Sigmoid colon (tissue), 7 donors: Measurements from ENCODE around the gene WBP1. TPM values are rescaled to one million over a fixed set of nuclear protein-coding genes. Genes with fewer than 3 reads are reported as not detected.

Experiments
- DNase-seq: peaks from one replicate; pipeline ENCODE4 v3.0.0-alpha.2; 2019
- H3K27ac ChIP-seq, 4 donors: fragments of 200-600 bp; sonication (generic); one replicate each; pipeline ENCODE4 v1.5.1; 2016 to 2019; ENCODE audit warnings: mild to moderate bottlenecking in 1 of 4
- H3K27me3 ChIP-seq, 3 donors: fragments of 200-600 bp; sonication (generic); one replicate each; pipeline ENCODE4 v1.5.1; 2019; ENCODE audit warnings: mild to moderate bottlenecking in 1 of 3
- H3K36me3 ChIP-seq, 4 donors: fragments of 200-600 bp; sonication (generic); one replicate each; pipeline ENCODE4 v1.5.1; 2016 to 2019
- H3K4me1 ChIP-seq, 4 donors: fragments of 200-600 bp; sonication (generic); one replicate each; pipeline ENCODE4 v1.5.1; 2017 to 2019
- H3K4me3 ChIP-seq, 4 donors: fragments of 200-600 bp; sonication (generic); one replicate each; pipeline ENCODE4 v1.5.1; 2017 to 2019; ENCODE audit warnings: mild to moderate bottlenecking in 2 of 4, moderate library complexity in 1 of 4
- H3K9me3 ChIP-seq, 4 donors: fragments of 200-600 bp in 3 of 4; sonication (generic) in 3 of 4; one replicate each; pipeline versions ENCODE4 v1.5.1 to v1.6.1; 2013 to 2019
- EP300 ChIP-seq, 4 donors: sonication (generic); formaldehyde crosslinking; IDR thresholded peaks; one replicate each; pipeline ENCODE4 v1.6.1; 2017; ENCODE audit warnings: antibody characterized with exemption in 4 of 4
- POLR2A ChIP-seq, 2 donors: fragments of 450-650 bp; IDR thresholded peaks; one replicate each; pipeline ENCODE4 v1.6.1; 2016; ENCODE audit warnings: antibody characterized with exemption in 2 of 2, mild to moderate bottlenecking in 2 of 2, moderate library complexity in 2 of 2
- POLR2AphosphoS5 ChIP-seq, 4 donors: sonication (generic); formaldehyde crosslinking; IDR thresholded peaks; one replicate each; pipeline ENCODE4 v1.6.1; 2017; ENCODE audit warnings: antibody characterized with exemption in 4 of 4
- WGBS, 2 donors: extraction: QIAGEN DNeasy Blood & Tissue Kit; methylation state at CpG; one replicate each; pipeline ENCODE4 v1.1.7; 2013; 5-methylcytosine and 5-hydroxymethylcytosine counted together
- intact Hi-C: fragments of 100-400 bp; cut with DNase I; formaldehyde crosslinking; loops from one replicate; pipeline ENCODE4 v1.15.1; 2023
- polyA plus RNA-seq, 3 donors: library from polyadenylated mRNA; stranded (reverse); fragments of 200-250 nt; gene quantifications; one replicate each; pipeline ENCODE4 v1.2.3, GENCODE V29; 2013
- total RNA-seq, 4 donors: library from RNA; depleted of rRNA; stranded (reverse); fragments of >200 nt; gene quantifications; one replicate each; pipeline ENCODE4 v1.1.0, GENCODE V29; 2016
- TF ChIP-seq, protein P1 (sequence below), 4 experiments: fragments of 450-650 bp in 3 of 4; fragments of 200-600 bp in 1 of 4; IDR thresholded peaks; one replicate each; pipeline ENCODE4 v1.5.1; 2016 to 2019; ENCODE audit warnings: antibody characterized with exemption in 4 of 4, mild to moderate bottlenecking in 3 of 4, moderate library complexity in 2 of 4
- donor health status: healthy with polysubstance abuse.
- donor health status: Bipolar disorder and iron deficiency.
- donor health status: healthy.

Gene WBP1
- total and polyA plus RNA-seq, 7 donors = 59.2 to 89.2 (median 63.1) TPM

DNA sequence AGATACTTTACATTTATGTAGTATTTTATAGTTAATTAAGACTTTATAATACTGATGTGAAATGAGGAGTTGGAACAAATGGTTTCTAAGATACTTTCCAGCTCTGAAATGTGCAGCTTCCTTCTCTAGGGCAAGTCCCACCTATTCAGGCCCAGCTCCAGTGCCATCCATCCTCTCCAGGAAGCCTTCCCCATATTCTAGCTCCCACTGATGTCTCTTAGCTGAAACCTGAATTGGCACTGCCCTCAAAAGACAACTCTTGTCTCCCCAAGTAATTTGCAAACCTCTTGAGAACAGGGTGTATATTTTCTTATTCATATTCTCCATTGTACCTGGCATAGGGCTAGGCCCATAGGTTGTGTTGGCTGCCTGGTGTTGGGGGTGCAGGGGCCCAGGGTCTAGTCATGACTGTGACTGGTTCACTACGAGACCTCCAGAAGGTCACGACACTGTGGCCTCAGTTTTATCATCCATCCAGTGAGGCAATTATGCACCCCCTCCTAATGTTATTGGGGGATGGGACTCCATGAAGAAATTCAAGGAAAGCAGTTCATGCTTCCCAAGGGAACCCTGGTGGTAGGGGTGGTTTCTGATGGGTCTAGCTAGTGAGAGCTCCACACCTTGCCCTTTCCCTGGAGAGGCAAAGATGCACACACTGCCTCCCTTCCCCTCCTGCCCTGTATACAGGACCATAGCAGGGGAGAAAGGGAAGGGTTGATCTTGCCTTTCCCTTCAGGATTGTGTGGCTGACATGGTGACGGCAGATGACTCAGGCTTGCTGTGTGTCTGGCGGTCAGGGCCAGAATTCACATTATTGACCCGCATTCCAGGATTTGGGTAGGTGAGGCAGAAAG, 33.9 kb upstream of the WBP1 start:
- TF ChIP-seq POLR2A (IDR thresholded peaks at IDR 0.05) = no peak
- no peak for TF ChIP-seq EP300 (IDR thresholded peaks at IDR 0.05)
- TF ChIP-seq POLR2AphosphoS5 (IDR thresholded peaks at IDR 0.05) = peak in 2 of 4 donors; percentile 11 to 12
- peak; percentile 24 for DNase-seq
- Histone ChIP-seq H3K36me3 (peaks cover 0 to 44% (median 16%) of the 10 kb centered on the region in 4 donors), H3K27ac (no peak overlapping the region), H3K4me3 (no peak overlapping the region), H3K27me3 (no peaks in the 10 kb centered on the region), H3K9me3 (no peaks in the 10 kb centered on the region), H3K4me1 (peaks cover 0 to 15% (median 10%) of the 10 kb centered on the region in 4 donors)
- WGBS, 2 donors = 81 to 88% methylated on average over 5 of the region's 5 CpGs
- intact Hi-C loops = no loop called here

DNA sequence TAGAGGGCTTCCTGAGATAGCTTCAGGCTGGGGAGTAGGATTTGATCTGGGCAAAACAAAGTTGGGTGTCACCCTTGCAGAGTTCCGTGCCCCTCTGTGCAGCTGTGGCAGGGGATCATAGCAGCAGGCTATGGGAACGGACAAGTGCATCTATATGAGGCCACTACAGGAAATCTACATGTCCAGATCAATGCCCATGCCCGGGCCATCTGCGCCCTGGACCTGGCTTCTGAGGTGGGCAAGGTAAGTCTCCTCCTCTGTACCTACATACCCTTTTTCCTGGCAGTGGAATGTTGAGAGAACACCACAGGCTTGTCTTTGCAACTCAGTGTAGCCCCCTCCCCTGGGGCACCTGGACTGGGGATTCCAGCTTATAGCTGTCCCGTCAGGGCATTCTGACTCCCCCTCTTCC, 33.2 kb upstream of the WBP1 start:
- Histone ChIP-seq H3K27ac (no peak overlapping the region), H3K27me3 (no peaks in the 10 kb centered on the region), H3K9me3 (no peaks in the 10 kb centered on the region), H3K36me3 (peaks cover 0 to 50% (median 22%) of the 10 kb centered on the region in 4 donors), H3K4me1 (peaks cover 0 to 15% (median 10%) of the 10 kb centered on the region in 4 donors), H3K4me3 (no peak overlapping the region)
- 81 to 85% methylated on average over 5 of the region's 5 CpGs for WGBS, 2 donors
- no peak for TF ChIP-seq EP300 (IDR thresholded peaks at IDR 0.05)
- TF ChIP-seq POLR2A (IDR thresholded peaks at IDR 0.05) = no peak
- TF ChIP-seq, protein P1, sequence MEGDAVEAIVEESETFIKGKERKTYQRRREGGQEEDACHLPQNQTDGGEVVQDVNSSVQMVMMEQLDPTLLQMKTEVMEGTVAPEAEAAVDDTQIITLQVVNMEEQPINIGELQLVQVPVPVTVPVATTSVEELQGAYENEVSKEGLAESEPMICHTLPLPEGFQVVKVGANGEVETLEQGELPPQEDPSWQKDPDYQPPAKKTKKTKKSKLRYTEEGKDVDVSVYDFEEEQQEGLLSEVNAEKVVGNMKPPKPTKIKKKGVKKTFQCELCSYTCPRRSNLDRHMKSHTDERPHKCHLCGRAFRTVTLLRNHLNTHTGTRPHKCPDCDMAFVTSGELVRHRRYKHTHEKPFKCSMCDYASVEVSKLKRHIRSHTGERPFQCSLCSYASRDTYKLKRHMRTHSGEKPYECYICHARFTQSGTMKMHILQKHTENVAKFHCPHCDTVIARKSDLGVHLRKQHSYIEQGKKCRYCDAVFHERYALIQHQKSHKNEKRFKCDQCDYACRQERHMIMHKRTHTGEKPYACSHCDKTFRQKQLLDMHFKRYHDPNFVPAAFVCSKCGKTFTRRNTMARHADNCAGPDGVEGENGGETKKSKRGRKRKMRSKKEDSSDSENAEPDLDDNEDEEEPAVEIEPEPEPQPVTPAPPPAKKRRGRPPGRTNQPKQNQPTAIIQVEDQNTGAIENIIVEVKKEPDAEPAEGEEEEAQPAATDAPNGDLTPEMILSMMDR (IDR thresholded peaks at IDR 0.05) = no peak
- TF ChIP-seq POLR2AphosphoS5 (IDR thresholded peaks at IDR 0.05) = no peak
- intact Hi-C loops = no loop called here
- no peak for DNase-seq

DNA sequence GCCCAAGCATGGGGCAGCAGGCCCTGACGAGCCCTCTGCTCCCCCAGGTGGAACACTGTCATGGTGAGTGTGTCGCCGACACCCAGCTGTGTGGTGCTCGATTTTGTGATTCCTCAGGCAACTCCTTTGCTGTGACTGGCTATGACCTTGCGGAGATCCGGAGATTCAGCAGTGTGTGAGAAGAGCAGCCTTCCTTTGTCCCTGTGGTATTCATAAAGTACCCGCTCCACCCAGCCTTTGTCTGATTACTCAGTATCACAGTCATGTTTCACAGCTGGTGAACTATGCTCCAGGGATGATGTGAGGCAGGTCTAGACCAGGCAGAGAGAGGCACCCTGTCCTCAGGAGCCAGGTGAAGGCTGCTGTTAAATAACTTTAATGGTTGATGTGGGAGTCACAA, 32.7 kb upstream of the WBP1 start:
- TF ChIP-seq, protein P1 (IDR thresholded peaks at IDR 0.05) = no peak
- TF ChIP-seq EP300 (IDR thresholded peaks at IDR 0.05) = no peak
- TF ChIP-seq POLR2A (IDR thresholded peaks at IDR 0.05) = no peak
- no peak for TF ChIP-seq POLR2AphosphoS5 (IDR thresholded peaks at IDR 0.05)
- no peaks in the 10 kb centered on the region for H3K27me3 ChIP-seq
- intact Hi-C loops = no loop called here
- H3K27ac ChIP-seq = no peak overlapping the region
- WGBS, 2 donors = 73 to 82% methylated on average over 7 of the region's 7 CpGs
- peaks cover 0 to 55% (median 27%) of the 10 kb centered on the region in 4 donors for H3K36me3 ChIP-seq
- H3K9me3 ChIP-seq = no peaks in the 10 kb centered on the region
- no peak overlapping the region for H3K4me3 ChIP-seq
- H3K4me1 ChIP-seq = peaks cover 0 to 15% (median 10%) of the 10 kb centered on the region in 4 donors
- peak; percentile 53 for DNase-seq

DNA sequence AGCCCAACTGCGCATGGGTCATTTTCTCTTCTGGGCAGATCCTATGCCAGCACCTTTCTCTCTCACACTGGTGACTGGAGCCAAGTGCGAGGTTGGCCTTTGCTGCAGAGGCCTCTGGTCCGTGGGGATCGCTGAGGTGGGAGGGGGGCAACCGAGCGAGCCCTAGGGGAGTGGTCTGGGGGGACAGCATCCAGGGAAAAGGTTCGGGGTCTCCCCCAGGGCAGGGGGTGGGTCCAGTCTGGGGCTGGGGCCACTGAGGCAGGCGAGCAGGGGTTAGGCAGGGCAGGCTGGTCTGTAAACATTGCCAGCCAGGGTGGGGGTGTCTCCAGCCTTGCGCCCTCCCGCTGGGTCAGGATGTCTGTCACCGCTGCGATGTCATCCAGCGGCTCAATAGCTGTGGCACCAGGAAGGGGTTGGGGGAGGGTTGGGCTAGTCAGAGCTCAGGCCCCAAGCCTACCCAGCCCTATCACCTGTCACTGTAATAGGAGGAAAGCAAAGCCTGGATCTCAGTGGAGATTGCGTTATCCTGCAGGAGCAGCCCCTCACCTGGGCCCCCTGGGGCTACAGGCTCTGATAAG, 32.0 kb upstream of the WBP1 start:
- intact Hi-C loops = no loop called here
- Histone ChIP-seq H3K9me3 (no peaks in the 10 kb centered on the region), H3K27ac (no peak overlapping the region), H3K4me3 (no peak overlapping the region), H3K4me1 (peaks cover 0 to 9% (median 7%) of the 10 kb centered on the region in 4 donors), H3K27me3 (no peaks in the 10 kb centered on the region), H3K36me3 (peaks cover 0 to 63% (median 28%) of the 10 kb centered on the region in 4 donors)
- DNase-seq = peak; percentile 57
- 87 to 88% methylated on average over 14 of the region's 14 CpGs for WGBS, 2 donors
- TF ChIP-seq, protein P1 (IDR thresholded peaks at IDR 0.05) = no peak
- TF ChIP-seq POLR2AphosphoS5 (IDR thresholded peaks at IDR 0.05) (no peak), EP300 (IDR thresholded peaks at IDR 0.05) (no peak), POLR2A (IDR thresholded peaks at IDR 0.05) (no peak)

DNA sequence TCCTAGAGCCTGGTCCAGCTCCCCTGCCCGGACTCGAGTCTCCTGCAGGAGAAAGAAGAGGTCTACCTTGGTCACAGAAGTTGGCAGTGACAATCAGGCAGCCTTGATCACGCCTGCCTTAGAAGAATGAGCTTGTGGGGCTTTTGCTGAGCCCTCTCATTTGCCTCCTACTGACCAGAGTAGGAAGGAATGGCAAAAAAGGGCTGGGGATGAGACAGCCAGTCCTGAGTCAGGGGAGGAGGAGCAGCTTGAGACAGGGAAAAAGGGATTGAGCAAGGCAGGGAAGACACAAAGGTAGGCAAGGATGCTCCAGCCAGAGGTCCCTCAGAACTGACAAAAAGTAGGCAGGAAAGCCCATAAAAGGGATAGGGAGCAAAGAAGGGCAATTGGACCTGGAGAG, 30.7 kb upstream of the WBP1 start:
- Histone ChIP-seq H3K36me3 (peaks cover 0 to 76% (median 31%) of the 10 kb centered on the region in 4 donors), H3K27ac (no peak overlapping the region), H3K9me3 (no peaks in the 10 kb centered on the region), H3K4me1 (no peaks in the 10 kb centered on the region), H3K27me3 (no peaks in the 10 kb centered on the region), H3K4me3 (no peak overlapping the region)
- intact Hi-C loops = no loop called here
- TF ChIP-seq, protein P1 (IDR thresholded peaks at IDR 0.05) = no peak
- no peak for TF ChIP-seq POLR2AphosphoS5 (IDR thresholded peaks at IDR 0.05)
- TF ChIP-seq POLR2A (IDR thresholded peaks at IDR 0.05) = no peak
- TF ChIP-seq EP300 (IDR thresholded peaks at IDR 0.05) = no peak
- 86 to 88% methylated on average over 3 of the region's 3 CpGs for WGBS, 2 donors
- DNase-seq = peak; percentile 32
